GM21723 (cell line): ENCODE measurements around the gene CST7.

Source experiments
- ATAC-seq: cut with Tn5 transposase; IDR thresholded peaks from one replicate; pipeline ENCODE4 v1.9.1; 2021; ENCODE audit warnings: mild to moderate bottlenecking, moderate library complexity; ENCODE audit not compliant: unreplicated experiment

Gene CST7

DNA sequence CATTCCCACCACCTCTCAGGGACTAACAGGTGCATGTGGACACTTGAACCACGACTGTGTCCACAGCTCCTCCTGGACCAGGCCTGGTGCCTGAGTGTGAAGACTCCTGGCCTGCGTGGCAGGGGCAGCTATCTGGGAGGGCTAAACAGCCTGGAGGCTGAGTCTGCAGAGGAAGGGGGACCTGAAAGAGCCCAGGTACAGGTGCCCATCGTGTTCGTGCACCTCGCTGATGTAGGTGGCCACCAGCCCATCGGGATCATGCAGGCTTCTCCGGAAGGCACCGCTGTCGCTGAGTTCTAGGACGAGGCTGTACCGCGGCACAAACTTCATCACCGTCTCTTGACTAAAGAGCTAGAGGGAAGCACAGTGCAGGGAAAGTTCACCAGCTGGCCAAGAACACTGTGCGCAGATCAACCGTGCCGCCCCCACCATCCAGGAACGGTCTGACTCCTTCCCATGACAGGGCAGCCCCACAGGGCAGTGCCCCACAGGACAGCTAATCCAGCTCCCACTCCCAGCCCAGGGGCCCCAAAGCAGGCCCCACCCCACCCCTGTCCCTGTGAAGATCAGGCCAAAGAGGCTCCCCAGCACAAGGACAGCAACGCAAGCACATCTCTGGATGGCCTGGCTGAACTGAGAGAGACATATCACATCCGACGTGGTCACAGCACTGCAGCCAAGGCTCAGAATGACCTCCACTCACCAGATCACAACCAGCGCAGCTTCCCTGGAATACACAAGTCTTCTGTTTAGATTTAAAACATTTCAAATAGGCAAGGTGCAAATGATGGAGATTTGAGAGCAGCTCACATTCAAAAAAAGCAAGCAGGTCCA, 14.8 kb downstream of the CST7 start:
- no peak for ATAC-seq

- no peak for ATAC-seq
Measured at GRCh38 chr20:24964506-24964840, 15.4 kb downstream of the CST7 start.

GRCh38 chr20:24965065-24965919, 16.2 kb downstream of the CST7 start:
- no peak for ATAC-seq

DNA sequence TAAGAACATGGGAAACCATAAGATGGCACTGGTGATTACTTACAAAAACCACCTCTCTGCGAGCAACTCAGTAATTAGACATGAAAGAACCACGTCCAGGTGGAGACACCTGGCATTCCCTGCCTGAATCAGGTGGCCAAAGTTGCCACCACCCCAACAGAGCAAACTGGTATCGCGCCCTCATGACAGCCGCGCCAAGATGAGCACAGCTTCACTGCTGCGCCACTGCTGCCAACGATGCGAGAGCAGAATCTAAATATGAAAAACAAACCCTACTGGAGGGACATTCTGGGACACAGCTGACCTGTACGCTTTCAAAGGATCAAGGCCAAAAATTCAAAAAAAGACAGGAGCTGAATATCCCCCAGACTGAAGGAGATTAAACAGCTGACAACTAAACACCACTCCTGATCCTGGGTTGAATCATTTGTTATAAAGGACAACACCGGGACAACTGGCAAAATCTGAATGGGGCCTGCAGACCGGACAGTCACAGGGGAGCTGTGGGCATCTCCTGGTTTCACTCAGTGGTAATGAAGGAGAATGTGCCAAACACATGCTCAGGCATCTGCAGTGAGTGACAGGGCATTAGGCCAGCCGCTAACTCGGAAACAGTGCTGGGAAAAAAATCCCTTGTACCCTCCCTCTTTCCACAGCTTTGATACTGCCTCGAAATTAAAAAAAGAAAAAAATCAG, 17.4 kb downstream of the CST7 start:
- no peak for ATAC-seq

DNA sequence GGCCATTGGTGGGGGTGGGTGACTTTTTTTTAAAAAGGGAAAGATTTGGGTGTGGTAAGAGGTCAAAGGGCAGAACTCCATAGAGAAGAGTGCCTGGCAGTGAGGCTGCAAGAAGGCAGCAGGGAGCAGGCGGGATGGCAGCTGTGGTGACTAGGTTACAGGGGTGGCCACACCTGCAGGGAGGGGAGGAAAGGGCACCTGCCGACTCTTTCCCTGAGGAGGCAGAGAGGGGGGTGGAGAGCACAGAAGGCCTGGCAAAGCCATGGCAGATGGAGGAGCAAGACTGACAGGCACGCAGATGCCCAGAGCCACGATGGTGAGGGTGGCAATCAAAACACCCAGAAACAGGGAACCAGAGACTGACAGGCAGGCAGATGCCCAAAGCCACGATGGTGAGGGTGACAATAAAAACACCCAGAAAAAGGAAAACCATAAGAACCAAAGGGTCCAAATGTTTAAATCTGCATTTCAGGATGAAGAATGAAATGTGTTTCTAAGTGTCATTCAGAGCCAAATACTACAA, 19.3 kb downstream of the CST7 start:
- no peak for ATAC-seq

- no peak for ATAC-seq
Measured at GRCh38 chr20:24969186-24970029, 20.3 kb downstream of the CST7 start.

DNA sequence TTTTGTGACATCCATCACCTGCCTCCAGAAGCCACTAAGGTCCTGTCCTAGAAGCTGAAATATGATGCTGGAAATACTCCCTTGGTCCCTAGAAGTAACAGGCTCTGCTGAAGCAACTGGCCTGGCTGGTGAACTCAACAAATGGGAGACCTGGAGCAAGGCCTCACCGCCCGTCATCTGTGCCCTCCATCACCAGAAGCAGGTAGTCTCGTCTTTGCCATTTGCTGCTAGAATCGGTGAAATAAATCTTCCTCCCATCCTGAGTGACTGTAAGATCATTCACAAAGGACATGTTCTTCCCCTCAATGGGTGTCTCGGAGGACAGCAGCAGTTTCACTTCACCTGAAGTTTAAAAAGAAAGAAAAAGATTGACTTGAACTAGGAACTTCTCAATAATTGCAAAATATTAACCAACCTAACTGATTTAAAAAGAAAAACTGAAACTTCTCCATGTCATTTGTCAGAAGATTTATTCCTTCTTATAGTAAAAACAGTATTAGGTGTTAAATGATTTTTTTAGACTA, 21.0 kb downstream of the CST7 start:
- ATAC-seq = no peak

DNA sequence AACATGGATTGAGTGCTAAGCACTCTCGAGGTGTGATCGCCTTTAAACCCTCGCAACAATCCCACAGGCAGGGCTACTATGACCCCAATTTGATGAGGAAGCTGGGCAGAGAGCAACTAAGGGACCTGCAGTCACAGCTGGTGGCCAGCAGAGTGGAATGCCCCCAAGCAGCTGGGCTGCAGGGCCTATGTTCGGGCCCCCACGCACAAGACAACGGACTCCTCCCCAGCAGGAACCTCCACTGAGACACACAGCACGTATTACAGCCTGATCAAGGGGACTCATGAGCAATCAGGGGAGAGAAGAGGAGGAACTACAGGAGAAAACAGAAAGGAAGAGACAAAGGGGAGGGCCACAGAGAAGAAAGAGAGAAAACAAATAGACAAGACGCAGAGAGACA, 21.7 kb downstream of the CST7 start:
- no peak for ATAC-seq

DNA sequence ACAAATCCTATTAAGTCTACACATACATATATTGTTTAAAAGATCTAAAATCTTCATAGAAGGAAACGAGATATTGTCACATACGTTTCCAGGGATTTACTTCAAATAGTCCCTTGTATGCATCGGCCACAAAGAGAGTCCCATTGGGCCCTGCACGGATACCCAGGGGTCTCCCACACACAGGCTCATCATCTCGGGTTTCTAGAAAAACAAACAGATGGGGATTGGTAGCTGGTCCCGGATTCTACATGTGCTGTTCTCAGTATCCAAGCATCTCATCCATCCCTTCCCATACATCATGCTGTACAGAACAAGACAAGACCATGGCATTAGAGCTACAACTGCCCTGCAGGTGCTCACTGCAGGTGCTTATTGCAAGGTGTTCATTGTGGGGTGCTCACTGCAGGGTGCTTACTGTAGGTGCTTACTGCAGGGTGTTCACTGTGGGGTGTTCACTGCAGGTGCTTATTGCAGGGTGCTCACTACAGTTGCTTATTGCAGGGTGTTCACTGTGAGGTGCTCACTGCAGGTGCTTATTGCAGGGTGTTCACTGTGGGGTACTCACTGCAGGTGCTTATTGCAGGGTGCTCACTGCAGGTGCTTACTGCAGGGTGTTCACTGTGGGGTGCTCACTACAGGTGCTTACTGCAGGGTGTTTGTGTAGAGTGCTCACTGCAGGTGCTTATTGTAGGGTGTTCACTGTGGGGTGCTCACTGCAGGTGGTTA, 22.5 kb downstream of the CST7 start:
- no peak for ATAC-seq

DNA sequence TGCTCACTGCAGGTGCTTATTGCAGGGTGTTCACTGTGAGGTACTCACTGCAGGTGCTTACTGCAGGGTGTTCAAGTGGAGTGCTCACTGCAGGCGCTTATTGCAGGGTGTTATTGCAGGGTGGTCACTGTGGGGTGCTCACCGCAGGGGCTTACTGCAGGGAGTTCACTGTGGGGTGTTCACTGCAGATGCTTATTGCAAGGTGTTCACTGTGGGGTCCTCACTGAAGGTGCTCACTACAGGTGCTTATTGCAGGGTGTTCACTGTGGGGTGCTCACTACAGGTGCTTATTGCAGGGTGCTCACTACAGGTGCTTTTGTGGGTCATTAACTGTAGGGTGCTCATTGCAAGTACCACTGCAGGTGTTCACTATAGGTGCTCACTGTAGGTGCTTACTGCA, 23.3 kb downstream of the CST7 start:
- no peak for ATAC-seq

DNA sequence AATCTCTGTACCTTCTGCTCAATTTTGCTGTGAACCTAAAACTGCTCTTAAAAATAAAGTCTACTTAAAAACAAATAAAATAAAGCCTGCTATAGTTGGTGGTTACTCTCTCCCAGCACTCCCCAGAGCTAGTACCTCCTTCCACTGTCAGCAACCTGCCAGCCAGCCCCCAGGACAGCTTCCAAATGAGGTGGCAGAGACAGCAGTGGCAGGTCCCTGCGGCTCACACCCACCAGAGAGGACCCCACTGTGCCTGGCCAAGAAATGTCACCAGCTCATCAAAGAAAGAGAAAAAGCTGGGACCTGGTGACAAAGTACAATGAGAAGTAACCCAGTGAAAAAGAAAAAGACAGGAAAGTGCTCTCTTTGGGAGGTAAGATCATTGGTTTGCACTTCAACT, 28.3 kb downstream of the CST7 start:
- ATAC-seq = no peak

GRCh38 chr20:24977797-24978196, 28.7 kb downstream of the CST7 start:
- ATAC-seq = no peak

DNA sequence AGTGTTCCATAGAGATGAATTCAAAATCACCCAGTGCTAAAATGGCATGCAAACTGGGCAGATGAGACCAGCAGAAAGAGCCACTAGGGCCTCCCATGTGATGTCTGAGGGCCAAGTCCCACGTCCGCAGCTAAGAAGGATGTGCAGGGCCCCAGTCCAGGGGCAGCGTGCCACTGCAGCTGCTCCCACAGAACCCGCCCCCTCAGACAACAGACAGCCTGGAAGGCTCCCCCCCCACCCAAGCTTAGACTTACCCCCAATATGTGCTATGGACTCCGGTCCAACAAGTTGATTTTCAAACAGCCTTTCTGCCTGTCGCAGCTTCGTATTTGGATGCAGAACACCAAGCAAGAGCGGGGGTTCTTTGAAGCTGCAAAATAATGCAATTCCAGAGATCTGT, 29.4 kb downstream of the CST7 start:
- ATAC-seq = no peak

DNA sequence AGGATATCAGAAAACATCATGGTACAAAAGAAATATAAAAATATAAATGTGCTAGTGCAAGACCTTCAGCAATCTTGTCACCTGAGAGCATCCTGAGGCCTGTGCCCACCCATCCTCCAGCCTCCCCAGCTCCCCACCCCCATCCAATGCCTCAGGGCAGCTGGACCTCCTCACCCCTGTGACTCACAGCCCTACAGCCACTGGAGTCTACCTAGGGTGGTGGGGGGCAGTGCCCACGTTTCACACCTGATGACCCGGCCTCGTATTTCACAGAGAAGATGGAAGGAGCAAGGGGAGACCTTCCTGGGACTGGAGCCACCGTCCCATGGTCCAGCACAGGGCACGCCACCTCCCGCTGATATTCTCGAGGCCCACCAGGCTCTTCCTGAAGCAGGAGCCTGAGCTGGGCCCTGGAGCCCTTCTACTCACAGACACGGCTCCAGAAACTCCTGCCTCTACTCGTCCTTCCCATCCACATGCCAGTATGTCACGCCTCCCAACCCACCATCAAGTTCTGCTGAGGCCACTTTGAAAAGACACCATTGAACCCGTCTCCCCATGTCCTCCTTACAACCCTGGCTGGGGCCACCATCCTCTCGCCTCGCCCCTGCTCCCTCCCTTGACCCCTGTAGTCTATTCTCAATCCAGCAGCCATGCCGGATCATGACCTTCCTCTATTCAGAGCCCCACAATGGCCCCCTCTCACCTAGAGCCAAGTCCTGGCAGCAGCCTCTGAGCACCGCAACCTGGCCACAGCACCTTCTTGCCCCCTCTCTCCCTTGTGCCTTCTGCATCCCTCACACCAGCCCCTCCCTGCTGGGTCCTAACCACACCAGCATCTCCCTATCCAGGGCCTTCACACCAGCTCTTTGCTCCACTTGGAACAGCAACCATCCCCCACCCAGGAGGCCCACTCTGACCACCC, 30.2 kb downstream of the CST7 start:
- ATAC-seq = no peak

DNA sequence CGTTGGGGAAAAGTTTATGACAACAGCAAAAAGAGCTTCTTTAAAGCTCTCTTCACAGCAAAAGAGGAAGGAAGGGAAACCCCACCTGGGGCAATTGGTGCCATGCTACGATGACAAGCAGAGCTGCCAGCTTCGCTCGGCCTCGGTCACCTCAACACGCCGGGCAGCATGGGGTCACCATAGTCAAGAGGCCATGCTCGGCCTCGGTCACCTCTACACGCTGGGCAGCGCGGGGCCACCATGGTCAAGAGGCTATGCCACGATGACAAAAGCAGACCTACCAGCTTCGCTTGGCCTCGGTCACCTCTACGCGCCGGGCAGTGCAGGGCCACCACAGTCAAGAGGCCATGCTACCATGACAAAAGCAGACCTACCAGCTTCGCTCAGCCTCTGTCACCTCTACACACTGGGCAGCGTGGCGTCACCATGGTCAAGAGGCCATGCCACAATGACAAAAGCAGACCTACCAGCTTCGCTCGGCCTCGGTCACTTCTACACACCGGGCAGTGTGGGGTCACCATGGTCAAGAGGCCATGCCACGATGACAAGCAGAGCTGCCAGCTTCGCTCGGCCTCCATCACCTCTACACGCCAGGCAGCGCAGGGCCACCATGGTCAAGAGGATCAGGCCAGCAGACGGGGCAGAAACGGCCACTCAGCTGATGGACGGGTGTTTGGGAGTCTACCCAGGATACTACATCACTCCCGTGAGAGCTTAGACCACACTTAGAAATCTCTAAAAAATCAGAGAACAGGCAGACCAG, 31.4 kb downstream of the CST7 start:
- ATAC-seq = no peak

DNA sequence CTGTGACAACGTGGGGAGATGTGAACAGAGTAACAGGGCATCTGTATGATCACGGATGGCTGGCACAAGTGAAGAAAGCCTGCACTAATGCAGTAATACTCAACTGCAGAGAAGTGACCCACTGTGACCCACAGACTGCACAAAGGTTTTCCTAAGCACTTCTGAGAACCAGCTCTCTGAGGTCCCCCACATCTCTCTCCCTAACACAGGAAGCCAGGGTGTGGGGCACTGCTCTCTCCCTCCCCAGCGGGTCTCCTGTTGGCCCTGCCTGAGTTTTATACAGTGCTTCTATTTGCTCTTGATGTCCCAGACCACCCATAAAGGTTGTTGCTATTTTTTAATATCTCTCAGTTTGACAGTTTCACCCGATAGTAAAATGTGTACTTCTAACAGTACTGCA, 32.2 kb downstream of the CST7 start:
- no peak for ATAC-seq

DNA sequence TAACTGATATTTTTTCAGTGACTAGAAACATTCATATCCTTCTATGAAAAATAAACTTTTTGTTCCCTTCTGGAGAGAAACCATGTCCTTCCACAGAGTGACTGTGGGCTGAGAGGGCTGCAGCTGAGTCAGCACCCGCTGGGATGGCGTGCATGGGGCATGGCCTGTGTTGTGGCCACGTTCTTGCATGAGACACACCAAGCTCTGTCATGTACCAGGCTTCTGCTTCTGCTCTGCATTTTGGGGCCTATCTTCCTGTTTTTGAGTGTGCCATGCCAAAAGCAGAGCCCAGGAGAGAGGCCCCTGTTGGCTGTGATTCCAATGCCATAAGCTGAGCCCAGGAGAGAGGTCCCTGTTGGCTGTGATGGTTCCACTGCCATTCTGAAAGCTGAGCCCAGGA, 32.7 kb downstream of the CST7 start:
- ATAC-seq = no peak

GRCh38 chr20:24983896-24984295, 34.8 kb downstream of the CST7 start:
- ATAC-seq = no peak
